Stimulated activated CD4-positive, alpha-beta T cell treated with anti-CD3 and anti-CD28 coated beads, Interleukin-1b, Interleukin-23, amount 100 ng/mL, for 48 hours (primary cell): ENCODE measurements around the gene USH1C.

Experiments used
- DNase-seq: peaks from one replicate; pipeline ENCODE4 v3.0.0-alpha.2; 2020

The USH1C gene

GRCh38 chr11:17544181-17544622, at the start of gene USH1C:
TSS of gene USH1C (minus strand) at chr11:17544416. CDS start at chr11:17544307, 109 bp downstream.
- DNase-seq: peak; percentile 42

GRCh38 chr11:17593466-17594245, 49.4 kb upstream of the USH1C start:
- no peak for DNase-seq

GRCh38 chr11:17591293-17591692, 47.1 kb upstream of the USH1C start:
- DNase-seq: no peak

- DNase-seq: no peak
Measured at GRCh38 chr11:17590463-17590862, 46.2 kb upstream of the USH1C start.

- DNase-seq: no peak
Measured at GRCh38 chr11:17588721-17589120, 44.5 kb upstream of the USH1C start.

GRCh38 chr11:17588166-17588565, 44.0 kb upstream of the USH1C start:
- no peak for DNase-seq

- no peak for DNase-seq
Measured at GRCh38 chr11:17585911-17586695, 41.9 kb upstream of the USH1C start.

- no peak for DNase-seq
Measured at GRCh38 chr11:17581732-17582053, 37.5 kb upstream of the USH1C start.

- no peak for DNase-seq
Measured at GRCh38 chr11:17581036-17581731, 37.0 kb upstream of the USH1C start.

GRCh38 chr11:17580271-17580670, 36.1 kb upstream of the USH1C start:
- DNase-seq: no peak

GRCh38 chr11:17579451-17579850, 35.2 kb upstream of the USH1C start:
- DNase-seq: no peak

GRCh38 chr11:17578958-17579357, 34.7 kb upstream of the USH1C start:
- DNase-seq: no peak

GRCh38 chr11:17578296-17578695, 34.1 kb upstream of the USH1C start:
- no peak for DNase-seq

- no peak for DNase-seq
Measured at GRCh38 chr11:17575431-17576425, 31.5 kb upstream of the USH1C start.

- no peak for DNase-seq
Measured at GRCh38 chr11:17574141-17575091, 30.2 kb upstream of the USH1C start.

- no peak for DNase-seq
Measured at GRCh38 chr11:17573526-17573925, 29.3 kb upstream of the USH1C start.

GRCh38 chr11:17572791-17573460, 28.7 kb upstream of the USH1C start:
- DNase-seq: no peak

- DNase-seq: no peak
Measured at GRCh38 chr11:17572359-17572690, 28.1 kb upstream of the USH1C start.

- no peak for DNase-seq
Measured at GRCh38 chr11:17571431-17572358, 27.5 kb upstream of the USH1C start.

- DNase-seq: no peak
Measured at GRCh38 chr11:17570034-17570433, 25.8 kb upstream of the USH1C start.
